ENCODE results near the gene MMEL1.
"Not testable (repeated sequence)": the region's sequence is repeated elsewhere in the genome, so short reads cannot be mapped to it uniquely, and the experiment has no call there.

Gene MMEL1

GRCh38 chr1:2575801-2576663 lies 56.8 kb downstream of the MMEL1 start:
- DNase-seq (ENCODE audit: low read depth in 1 of 2, low spot score in 1 of 2): no peak

GRCh38 chr1:2574350-2574749 lies 58.5 kb downstream of the MMEL1 start:
- DNase-seq (ENCODE audit: low read depth in 1 of 2, low spot score in 1 of 2): no peak

GRCh38 chr1:2573250-2573920 lies 59.4 kb downstream of the MMEL1 start:
- no peak for DNase-seq (ENCODE audit: low read depth in 1 of 2, low spot score in 1 of 2)

GRCh38 chr1:2571348-2571747 lies 61.5 kb downstream of the MMEL1 start:
- DNase-seq (ENCODE audit: low read depth in 1 of 2, low spot score in 1 of 2): no peak

GRCh38 chr1:2570332-2570731 lies 62.5 kb downstream of the MMEL1 start:
- no peak for DNase-seq (ENCODE audit: low read depth in 1 of 2, low spot score in 1 of 2)

GRCh38 chr1:2569703-2570102 lies 63.1 kb downstream of the MMEL1 start:
- DNase-seq (ENCODE audit: low read depth in 1 of 2, low spot score in 1 of 2): not testable (repeated sequence)

GRCh38 chr1:2569060-2569459 lies 63.8 kb downstream of the MMEL1 start:
- DNase-seq (ENCODE audit: low read depth in 1 of 2, low spot score in 1 of 2): no peak

- not testable (repeated sequence) for DNase-seq (ENCODE audit: low read depth in 1 of 2, low spot score in 1 of 2)
Measured at GRCh38 chr1:2568187-2568816, 64.5 kb downstream of the MMEL1 start.

- no peak for DNase-seq (ENCODE audit: low read depth in 1 of 2, low spot score in 1 of 2)
Measured at GRCh38 chr1:2567083-2567679, 65.6 kb downstream of the MMEL1 start.

- DNase-seq (ENCODE audit: low read depth in 1 of 2, low spot score in 1 of 2): no peak
Measured at GRCh38 chr1:2566101-2567045, 66.4 kb downstream of the MMEL1 start.

- no peak for DNase-seq (ENCODE audit: low read depth in 1 of 2, low spot score in 1 of 2)
Measured at GRCh38 chr1:2564815-2565374, 67.9 kb downstream of the MMEL1 start.

- DNase-seq (ENCODE audit: low read depth in 1 of 2, low spot score in 1 of 2): no peak
Measured at GRCh38 chr1:2564006-2564814, 68.6 kb downstream of the MMEL1 start.

GRCh38 chr1:2563205-2563604 lies 69.6 kb downstream of the MMEL1 start:
- no peak for DNase-seq (ENCODE audit: low read depth in 1 of 2, low spot score in 1 of 2)

GRCh38 chr1:2561898-2562895 lies 70.6 kb downstream of the MMEL1 start:
- DNase-seq (ENCODE audit: low read depth in 1 of 2, low spot score in 1 of 2): no peak

GRCh38 chr1:2561446-2561845 lies 71.4 kb downstream of the MMEL1 start:
- no peak for DNase-seq (ENCODE audit: low read depth in 1 of 2, low spot score in 1 of 2)

- DNase-seq (ENCODE audit: low read depth in 1 of 2, low spot score in 1 of 2): no peak
Measured at GRCh38 chr1:2560299-2561073, 72.3 kb downstream of the MMEL1 start.

GRCh38 chr1:2559509-2560298 lies 73.1 kb downstream of the MMEL1 start:
- no peak for DNase-seq (ENCODE audit: low read depth in 1 of 2, low spot score in 1 of 2)
